ENCODE measurements around the gene EYA3.

The EYA3 gene

DNA sequence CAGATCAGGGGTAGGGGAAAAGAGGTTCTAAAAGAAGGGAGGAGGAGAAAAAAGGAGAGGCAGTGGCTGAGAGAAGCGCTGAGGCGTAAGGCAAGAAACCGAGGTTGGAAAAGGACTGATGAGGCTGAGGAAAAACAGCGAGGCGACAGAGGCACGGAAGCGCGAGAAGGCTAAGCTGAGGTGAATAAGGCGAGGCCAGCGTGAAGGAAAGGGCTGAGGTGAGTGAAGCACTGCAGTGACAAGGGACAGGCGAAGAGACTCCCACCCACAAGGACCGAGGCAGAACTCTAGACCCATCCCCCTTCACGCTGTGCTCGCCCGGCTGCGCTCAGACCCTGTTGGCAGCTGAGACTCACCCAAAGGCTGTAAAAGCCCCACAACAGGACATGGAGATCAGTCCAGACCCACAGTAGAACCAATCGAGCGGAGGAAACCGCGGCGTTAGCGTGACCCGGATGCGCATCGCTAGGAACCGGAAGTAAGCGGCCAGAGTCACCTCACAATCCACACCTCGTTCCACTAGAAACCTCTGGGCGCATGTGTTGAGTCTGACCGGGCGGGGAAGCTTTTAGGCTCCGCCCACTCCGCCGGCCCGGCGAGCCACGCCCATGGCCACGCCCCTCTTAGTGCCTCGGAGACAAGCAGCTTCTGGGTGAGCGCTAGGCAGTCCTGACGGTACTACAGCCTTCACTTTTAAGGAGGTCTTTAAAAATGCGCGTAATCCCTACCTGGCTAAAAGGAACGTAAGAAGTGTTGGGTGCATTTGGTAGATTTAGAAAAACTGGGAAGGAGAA, at the start of gene EYA3:
EYA3 (minus strand) TSS at position 443 of the 794 bp plus-strand sequence. CDS start 30,584 bp downstream, outside the sequence.
- peak; percentile 99 for DNase-seq (ENCODE audit: low read depth)
- peak within 1 kb of the TSS; percentile 84 for H3K4me3 ChIP-seq (replicated peaks; ENCODE audit: low read depth, low read length)
- TF ChIP-seq, protein P1, sequence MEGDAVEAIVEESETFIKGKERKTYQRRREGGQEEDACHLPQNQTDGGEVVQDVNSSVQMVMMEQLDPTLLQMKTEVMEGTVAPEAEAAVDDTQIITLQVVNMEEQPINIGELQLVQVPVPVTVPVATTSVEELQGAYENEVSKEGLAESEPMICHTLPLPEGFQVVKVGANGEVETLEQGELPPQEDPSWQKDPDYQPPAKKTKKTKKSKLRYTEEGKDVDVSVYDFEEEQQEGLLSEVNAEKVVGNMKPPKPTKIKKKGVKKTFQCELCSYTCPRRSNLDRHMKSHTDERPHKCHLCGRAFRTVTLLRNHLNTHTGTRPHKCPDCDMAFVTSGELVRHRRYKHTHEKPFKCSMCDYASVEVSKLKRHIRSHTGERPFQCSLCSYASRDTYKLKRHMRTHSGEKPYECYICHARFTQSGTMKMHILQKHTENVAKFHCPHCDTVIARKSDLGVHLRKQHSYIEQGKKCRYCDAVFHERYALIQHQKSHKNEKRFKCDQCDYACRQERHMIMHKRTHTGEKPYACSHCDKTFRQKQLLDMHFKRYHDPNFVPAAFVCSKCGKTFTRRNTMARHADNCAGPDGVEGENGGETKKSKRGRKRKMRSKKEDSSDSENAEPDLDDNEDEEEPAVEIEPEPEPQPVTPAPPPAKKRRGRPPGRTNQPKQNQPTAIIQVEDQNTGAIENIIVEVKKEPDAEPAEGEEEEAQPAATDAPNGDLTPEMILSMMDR (IDR thresholded peaks at IDR 0.05; ENCODE audit: low read length, missing control alignments) = no peak

- peak; percentile 18 for DNase-seq (ENCODE audit: low read depth)
Measured at GRCh38 chr1:28136922-28137613, 48.7 kb upstream of the EYA3 start.

GRCh38 chr1:28136169-28136921, 47.9 kb upstream of the EYA3 start:
- no peak overlapping the region for H3K4me3 ChIP-seq (replicated peaks; ENCODE audit: low read depth, low read length)
- TF ChIP-seq, protein P1 (IDR thresholded peaks at IDR 0.05; ENCODE audit: low read length, missing control alignments) = no peak
- DNase-seq (ENCODE audit: low read depth) = no peak

More at GRCh38 chr1:28136922-28137613, 48.7 kb upstream of the EYA3 start:
- H3K4me3 ChIP-seq (replicated peaks; ENCODE audit: low read depth, low read length) = no peak overlapping the region
- TF ChIP-seq, protein P1 (IDR thresholded peaks at IDR 0.05; ENCODE audit: low read length, missing control alignments) = no peak

GRCh38 chr1:28135371-28136168, 47.2 kb upstream of the EYA3 start:
- no peak overlapping the region for H3K4me3 ChIP-seq (replicated peaks; ENCODE audit: low read depth, low read length)
- DNase-seq (ENCODE audit: low read depth) = no peak
- TF ChIP-seq, protein P1 (IDR thresholded peaks at IDR 0.05; ENCODE audit: low read length, missing control alignments) = no peak

GRCh38 chr1:28134651-28135207, 46.3 kb upstream of the EYA3 start:
- DNase-seq (ENCODE audit: low read depth) = no peak
- H3K4me3 ChIP-seq (replicated peaks; ENCODE audit: low read depth, low read length) = no peak overlapping the region
- TF ChIP-seq, protein P1 (IDR thresholded peaks at IDR 0.05; ENCODE audit: low read length, missing control alignments) = no peak

Measured in fibroblast of pulmonary artery (primary cell).